Activated CD4-positive, alpha-beta T cell treated with anti-CD3 and anti-CD28 coated beads, Interleukin-2, amount 50 U/mL, for 16 hours (primary cell): ENCODE measurements around the gene FAM50A.

Experiments
- DNase-seq: peaks from one replicate; pipeline ENCODE4 v3.0.0-alpha.2; 2020

Gene FAM50A

DNA sequence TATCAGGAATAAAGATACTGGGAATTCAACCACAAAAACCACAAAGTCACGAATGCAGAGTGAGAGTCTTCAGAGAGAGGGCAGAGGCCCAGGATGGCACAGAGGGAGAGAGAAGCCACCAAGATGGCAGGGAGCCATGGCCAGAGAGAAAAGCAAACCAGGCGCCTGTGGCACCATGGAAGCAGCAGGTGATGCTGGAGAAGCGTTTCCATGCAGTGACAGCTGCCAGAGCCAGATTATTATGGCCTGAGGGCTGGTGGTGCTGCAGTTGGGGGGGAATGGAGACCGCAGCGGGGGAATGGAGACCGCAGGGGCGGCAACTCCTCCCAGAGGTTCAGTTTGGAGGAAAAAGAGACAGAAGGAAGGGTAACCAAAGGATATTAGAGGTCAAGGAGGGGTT is 26.8 kb upstream of the FAM50A start:
- DNase-seq, result no peak

DNA sequence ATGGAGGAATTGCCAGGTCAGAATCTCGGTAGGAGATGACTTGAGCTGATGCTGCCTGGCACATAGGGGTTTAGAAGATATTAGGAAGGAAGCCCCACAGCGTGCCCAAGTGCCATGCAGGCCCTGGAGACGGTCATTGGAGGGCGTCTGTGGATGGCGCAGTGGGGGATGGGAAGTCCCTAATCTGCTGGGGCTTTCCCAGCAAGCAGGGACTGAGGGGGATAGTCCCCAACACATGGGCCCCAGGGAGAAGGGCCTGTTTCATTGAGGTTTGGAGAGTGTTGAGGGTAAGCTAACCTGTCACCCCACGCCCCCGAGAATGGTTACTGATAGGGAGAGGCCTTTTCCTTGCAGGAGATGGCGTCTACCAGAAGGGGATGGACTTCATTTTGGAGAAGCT is 24.8 kb upstream of the FAM50A start:
- no peak for DNase-seq

DNA sequence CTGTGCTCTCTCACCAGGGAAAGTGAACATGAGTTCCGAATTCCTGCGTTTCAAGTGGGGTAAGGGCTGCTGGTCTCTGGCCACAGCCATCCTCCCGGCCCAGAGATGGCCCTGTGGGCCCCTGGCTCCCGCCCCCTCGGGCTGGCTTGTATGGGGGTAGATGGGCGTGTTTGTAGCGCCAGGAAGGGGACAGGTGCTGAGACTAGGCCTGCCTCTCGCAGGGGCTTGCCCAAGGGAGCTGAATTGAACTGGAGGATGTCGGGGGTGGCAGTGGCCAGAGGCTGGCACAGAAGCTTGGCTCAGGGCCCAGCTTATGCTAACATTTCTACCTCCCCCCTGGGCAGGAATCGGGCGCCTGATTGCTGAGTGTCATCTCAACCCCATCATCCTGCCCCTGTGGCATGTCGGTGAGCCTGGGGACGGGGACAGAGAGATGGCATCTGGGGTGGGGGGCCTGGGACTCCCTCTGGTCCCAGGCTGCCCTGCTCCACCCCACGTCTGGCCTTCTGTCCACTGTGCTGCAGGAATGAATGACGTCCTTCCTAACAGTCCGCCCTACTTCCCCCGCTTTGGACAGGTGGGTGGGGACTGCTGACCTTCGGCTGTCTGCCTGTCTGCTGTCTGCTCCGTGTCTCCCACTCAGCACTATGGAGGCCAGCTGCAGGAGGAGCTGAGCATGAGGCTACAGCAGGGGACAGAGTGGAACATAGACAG is 24.1 kb upstream of the FAM50A start:
- DNase-seq, result no peak

DNA sequence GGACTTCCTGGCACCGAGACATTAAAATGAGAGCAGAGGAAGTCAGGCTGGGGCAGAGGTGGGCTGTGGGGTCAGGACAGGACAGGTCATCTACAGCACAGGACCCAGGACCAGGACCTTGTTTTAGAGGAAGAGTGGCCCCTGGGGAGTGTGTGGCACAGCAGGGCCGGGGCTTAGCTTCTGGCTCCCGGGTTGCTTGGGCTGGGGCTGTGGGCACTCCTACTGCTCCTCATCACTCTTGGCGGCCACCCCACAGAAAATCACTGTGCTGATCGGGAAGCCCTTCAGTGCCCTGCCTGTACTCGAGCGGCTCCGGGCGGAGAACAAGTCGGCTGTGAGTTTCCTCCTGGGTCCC is 23.6 kb upstream of the FAM50A start:
- no peak for DNase-seq

DNA sequence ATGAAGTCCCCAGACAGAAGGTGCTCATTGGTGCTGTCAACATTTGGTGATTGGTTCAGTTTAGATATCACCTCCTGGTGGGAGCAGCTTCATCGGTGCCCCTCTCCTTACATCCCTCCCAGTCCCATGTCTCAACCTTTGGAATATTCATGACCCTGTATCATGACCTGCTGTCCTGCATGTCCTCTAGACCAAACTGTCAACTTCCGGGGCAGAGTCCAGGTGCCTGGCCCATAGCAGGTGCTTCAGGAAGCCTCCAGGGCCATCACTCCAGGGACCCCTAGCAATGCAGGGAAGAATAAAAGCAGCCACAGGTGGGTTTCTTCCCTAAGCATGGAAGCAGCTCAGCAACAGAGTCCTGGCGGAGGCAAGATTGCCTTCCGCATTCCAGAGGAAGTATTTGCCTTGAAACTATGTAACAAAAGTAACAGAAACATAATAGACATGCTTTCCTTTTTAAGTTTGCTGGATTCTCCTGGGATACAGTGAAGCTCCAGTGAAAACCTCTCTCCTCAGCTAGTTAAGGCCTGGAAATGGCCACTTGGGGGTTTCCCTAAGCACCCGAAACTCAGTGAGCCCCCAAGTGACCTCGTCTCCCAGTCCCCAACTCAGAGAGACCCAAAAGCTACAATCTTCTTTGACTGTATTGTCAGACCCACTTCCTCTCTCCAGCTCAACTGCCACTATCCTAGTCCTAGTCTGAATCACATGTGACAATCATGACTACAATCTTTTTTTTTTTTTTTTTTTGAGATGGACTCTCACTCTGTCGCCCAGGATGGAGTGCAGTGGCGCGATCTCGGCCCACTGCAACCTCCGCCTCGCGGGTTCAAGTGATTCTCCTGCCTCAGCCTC is 16.8 kb upstream of the FAM50A start:
- no peak for DNase-seq

DNA sequence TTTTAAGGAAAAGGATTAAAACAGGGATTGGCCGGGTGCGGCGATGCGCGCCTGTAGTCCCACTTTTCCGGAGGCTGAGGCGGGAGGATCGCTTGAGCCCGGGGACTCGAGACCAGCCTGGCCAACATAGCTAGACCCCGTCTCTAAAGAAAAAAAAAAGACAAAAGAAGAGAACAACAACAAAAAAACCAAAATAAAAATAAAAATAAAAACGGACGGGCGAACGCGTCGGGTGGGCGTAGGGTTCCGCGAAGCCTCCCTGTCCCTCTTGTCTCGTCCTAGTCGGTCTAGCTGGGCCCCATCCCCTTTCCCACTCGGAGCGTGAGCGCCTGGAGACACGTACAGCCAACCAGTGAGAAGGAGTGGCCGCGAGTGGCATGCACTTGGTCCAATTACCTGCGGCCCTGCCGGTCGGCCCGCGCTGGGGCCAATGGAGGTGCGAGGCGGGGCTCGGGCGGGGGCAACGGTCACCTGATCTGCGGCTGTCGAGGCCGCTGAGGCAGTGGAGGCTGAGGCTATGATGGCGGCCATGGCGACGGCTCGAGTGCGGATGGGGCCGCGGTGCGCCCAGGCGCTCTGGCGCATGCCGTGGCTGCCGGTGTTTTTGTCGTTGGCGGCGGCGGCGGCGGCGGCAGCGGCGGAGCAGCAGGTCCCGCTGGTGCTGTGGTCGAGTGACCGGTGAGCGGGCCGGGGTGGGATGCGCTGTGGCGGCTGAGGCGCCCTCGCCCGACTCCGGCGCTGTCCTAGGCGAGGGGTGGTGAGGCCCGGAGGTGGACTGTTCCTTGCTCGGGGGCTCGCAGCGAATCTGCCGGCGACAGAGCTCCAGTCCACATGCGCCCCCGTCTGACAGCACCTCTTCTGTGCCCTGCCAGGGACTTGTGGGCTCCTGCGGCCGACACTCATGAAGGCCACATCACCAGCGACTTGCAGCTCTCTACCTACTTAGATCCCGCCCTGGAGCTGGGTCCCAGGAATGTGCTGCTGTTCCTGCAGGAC is 15.5 kb upstream of the FAM50A start, which contains the start of gene ATP6AP1:
Gene ATP6AP1, plus strand, starts transcription at position 502 of the 996 bp plus-strand sequence. Its CDS starts 16 bp downstream, at position 518.
- peak; percentile 94 for DNase-seq

DNA sequence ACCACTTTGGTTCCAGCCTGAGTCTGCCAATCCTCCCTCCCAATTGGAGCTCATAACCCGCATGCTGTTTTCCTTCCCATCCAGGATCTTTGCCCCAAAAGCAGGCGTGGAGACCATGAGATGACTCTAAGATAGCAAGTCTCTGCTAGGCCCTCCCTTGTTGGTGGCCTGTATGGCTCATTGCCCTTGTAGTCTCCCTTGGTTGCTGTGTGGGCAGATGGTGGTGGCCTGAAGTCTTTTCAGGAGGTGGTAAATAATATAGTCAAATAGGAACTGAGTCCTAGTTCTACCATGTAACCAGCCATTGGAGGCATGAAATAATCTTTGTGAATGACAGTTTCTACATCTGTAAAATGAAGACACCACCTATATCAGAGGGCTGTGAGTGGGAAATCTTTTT is 14.2 kb upstream of the FAM50A start:
- no peak for DNase-seq

DNA sequence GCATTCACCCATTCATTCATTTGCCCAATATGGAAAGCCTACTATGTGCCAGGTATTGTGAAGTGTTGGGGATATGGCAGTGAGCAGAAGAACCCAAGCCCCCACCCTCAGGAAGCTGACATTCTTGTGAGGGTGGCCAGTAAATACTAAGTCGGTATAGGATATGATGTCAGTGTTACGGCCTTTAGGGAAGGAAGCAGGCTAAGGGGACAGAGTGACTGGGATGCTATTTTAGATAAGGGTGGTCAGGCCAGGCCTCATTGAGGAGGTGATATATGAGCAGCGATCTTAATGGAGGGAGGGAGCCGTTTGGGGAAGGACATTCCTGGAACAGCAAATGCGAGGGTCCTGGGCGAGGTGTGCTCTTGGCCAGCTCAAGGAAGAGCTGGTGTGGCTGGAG is 13.5 kb upstream of the FAM50A start:
- no peak for DNase-seq

DNA sequence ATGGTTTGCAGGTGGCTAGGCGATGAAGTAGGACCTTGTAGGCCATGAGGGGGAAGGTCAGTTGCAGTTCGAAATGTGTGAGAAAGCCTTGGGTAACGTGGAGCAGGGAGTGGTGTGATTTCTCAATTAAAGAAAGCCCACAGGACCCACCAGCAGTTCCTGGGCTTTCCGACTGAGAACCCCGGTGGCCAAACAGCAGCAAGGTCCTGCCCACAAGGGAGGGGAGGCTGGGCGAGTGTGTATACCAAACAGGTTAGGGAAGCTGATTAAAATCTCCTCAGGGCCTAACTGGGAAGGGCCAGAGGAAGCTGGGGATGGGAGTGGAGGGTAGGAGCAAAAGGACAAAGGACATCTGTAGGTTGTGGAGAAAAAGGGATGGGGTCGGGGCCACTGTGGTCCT is 13.0 kb upstream of the FAM50A start:
- DNase-seq, result no peak

DNA sequence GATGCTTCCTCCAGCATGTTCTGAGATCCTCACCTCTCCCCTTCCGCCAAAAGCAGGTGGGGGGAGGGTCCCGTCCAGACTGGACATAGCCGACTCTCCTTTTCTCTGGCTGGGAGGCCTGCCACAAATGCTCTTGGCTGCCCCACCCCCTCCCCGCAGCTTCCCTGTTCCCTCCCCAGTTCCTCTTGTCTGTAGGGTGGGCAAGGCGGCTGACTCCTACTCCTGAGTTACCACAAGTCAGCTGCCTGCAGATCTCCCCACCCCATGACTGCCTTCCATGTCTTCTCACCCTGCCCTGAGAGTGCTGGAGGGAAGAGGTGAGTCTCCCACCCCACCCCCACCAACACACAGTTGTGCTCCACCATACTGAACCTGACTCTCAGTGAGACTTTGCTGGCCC is 12.6 kb upstream of the FAM50A start:
- DNase-seq, result no peak

DNA sequence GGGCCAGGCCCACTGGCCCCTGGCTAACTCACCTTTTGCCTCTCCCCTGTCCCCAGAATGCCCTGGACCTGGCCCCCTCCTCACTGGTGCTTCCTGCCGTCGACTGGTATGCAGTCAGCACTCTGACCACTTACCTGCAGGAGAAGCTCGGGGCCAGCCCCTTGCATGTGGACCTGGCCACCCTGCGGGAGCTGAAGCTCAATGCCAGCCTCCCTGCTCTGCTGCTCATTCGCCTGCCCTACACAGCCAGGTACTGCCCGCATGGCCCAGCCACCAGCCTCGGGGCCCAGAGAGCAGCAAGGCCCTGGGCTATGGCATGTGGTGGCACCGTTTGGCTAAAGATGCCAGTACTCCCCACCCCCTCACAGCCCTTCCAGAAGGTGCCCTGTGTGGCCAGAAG is 11.7 kb upstream of the FAM50A start:
- DNase-seq, result no peak

DNA sequence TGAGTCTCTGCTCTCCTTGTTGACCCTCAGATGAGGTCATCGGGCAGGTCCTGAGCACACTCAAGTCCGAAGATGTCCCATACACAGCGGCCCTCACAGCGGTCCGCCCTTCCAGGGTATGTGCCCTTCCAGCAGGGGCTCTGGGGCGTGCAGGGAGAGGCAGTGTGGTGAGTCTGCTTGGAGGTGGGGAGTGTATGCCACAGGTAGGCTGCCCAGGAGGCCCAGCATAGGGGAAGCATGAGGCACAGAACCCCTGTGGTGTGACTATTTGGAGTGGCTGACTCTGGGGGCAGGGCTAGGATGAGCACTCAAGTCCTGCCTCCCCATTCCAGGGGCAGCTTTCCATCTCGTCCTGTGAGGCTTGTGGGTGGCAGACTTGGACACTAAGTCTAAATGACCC is 10.3 kb upstream of the FAM50A start:
- no peak for DNase-seq

DNA sequence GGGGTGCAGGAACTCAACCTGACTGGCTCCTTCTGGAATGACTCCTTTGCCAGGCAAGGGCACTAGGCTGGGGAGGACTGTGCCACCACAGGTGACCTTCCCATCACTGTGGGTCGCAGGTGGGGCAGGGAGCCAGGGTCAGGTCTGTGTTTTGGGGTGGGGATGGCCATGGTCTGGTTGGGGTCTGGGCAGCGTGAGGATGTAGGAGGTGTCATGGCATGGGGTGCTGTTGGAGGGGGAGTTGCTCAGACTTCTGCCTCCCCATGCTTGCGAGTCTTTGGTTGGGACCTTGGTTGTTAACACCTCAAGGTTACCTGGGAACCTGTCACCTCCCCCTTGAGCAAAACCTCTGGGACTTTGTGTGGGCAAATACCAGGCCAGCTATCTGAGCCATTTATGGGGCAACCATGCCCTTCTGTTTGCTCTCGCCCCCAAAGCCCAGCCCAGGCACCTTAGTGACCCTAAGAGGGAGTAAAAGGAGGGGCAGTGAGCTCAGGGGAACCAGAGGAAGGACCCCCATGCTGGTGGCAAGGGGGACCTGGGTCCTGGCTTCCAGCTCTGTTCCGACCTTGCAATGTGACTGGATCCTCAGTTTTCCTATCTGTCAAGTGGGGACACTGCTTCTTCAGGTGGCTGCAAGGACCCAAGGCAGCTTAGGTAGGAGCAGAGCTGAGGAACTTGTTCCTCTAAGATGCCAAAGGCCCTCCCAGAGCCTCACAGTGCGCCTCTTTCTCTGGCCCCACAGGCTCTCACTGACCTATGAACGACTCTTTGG is 9.4 kb upstream of the FAM50A start:
- no peak for DNase-seq

DNA sequence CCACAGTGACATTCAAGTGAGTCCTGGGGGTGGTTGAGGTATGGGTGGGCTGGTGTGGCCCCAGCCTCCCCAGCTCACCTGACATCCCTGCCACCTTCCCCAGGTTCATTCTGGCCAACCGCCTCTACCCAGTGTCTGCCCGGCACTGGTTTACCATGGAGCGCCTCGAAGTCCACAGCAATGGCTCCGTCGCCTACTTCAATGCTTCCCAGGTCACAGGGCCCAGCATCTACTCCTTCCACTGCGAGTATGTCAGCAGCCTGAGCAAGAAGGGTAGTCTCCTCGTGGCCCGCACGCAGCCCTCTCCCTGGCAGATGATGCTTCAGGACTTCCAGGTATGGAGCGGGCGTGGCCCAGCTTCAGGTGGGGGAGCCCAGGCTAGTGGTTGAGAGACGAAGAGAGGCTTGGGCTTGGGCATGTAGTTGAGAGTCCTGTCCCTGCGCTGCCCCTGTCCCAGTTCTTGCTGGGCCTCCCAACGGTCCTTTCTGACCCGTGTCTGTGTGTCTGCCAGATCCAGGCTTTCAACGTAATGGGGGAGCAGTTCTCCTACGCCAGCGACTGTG is 8.7 kb upstream of the FAM50A start:
- DNase-seq, result no peak

DNA sequence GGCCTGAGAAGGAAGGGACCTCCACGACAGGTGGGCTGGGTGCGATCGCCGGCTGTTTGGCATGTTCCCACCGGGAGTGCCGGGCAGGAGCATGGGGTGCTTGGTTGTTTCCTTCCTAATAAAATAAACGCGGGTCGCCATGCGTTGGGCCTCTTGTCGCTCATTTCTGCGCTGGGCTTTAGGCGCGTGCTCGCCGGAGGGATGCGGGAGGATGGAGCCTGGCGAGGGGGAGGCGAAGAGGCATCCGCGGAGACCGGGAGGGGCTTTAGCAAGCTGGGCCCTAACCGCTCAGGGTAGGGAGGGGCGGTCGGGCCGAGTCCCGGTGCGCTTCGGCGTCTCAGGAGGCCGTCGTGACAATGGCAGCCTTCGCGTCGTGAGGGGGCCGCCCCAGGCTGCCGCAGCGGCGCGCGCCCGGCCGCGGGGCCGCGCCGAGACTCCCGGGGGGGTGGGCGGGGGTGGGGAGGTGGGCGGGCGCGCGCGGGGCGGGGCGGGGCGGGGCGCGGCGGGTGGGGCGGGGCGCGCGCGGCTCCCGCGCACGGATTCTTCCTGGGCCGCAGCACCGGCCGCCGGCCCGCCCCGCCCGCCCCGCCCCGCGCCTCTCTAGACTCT is 7.5 kb upstream of the FAM50A start:
- peak; percentile 35 for DNase-seq

DNA sequence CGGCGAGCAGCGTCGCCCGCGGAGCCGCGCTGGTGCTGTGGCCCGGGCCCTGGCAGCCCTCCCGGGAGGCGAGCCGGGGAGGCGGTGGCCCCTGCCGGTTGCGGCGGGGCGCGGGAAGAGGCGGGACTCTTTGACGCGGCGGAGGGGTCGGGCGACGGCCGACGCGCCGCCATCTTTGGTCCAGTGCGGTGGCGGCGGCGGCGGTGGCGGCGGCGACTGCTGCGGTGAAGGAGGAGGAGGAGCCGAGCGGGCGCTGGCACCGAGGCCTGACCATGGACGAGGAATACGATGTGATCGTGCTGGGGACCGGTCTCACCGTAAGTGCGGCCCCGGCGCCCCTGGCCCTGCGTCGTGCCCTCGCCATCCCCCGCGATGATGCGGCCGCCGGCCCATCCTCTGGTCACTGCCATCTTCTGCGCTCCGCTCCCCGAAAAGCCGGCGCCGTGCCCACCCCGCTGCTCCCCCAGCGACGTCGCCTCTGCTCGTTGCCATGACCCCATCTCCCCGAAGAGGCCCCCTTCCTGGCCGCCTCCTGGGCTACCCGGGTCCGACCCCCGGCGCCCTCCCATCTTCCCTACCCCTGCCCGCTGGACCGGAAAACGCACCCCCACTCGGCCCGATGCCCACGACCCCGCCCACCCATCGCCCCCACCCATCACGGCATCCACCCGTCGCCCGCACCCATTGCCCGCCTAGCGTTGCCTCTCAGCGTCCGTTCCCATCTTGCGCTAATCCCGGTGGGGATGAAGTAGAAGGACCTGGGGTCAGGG is 6.8 kb upstream of the FAM50A start, which contains the start of gene GDI1:
Gene GDI1, plus strand, starts transcription at position 172 of the 770 bp plus-strand sequence. Its CDS starts 101 bp downstream, at position 273.
- DNase-seq, result peak; percentile 46

DNA sequence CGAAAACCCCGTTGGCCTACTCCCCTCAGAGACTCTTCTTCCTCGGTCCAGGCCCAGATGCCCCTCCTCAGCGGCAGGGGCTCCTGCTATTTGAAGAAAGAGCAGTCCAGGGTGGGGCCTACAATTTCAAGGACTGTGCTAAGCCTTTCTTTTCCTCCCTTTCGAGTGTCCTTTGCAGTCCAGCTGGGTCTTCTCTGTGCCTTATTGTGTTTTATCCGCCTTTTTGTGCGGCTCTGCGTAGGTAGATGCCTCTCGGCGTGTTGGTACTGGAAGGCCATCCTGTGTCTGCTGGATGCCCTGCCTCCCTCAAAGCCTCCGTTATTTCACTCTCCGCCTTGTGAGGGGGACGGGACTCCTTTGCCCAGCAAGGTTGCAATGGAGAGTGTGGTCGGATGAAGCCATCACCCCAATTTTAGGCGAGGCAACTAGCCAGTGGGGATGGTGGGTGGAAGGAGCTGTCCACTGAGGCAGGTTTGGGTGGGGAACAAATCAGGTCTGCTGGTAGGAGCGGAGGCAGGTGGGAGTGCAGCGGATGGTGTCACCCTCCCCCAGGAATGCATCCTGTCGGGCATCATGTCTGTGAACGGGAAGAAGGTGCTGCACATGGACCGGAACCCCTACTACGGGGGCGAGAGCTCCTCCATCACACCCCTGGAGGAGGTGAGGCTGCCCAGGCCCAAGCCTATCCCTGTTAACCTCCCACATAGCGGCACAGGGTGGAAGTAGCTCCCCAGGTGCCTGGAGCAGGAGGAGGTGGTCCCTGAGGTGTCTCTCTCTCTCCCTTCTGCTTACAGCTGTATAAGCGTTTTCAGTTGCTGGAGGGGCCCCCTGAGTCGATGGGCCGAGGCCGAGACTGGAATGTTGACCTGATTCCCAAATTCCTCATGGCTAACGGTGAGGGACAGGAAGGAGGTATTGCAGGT is 5.7 kb upstream of the FAM50A start:
- DNase-seq, result no peak

DNA sequence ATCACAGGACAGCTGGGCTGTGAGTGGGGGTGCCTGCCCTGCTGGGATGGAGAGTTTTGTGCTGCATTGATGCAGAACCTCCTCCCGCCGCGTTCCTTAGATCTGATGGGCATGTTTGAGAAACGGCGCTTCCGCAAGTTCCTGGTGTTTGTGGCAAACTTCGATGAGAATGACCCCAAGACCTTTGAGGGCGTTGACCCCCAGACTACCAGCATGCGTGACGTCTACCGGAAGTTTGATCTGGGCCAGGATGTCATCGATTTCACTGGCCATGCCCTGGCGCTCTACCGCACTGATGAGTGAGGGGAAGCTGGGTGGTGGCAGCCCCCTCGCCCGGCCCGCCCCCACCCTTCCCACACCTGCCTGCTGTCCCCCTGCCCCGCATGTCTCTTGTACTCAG is 4.1 kb upstream of the FAM50A start:
- DNase-seq, result no peak

DNA sequence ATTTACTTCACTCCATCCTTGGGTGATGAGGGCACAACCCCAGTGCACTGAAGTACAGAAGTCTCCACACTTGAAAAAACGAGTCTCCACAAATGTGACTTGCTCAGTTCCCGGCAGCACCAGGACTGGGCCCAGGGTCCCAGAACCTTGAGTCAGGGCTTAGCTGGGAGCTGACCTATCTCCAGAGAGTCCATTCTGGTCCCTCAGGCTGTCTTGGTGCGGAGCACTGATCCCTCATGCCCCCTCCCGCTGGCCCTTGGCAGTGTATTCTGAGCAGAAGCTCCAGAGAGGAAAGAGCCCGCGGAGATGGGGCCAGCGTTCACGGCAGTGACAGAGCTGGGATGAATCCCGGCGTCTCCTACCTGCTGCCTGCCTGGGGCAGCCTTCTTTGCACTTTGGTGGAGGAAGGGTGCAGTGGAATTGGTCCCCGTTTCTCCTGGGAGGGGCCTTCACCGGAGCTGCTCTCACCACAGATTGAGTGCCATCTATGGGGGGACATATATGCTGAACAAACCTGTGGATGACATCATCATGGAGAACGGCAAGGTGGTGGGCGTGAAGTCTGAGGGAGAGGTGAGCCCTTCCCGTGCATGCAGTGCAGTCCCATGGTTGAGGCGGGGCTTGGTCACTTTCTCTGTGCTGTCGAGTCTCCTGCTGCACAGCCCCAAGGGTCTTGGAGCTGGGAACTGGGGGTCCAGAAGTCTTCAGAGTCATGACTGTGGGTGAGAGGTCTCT is 3.2 kb upstream of the FAM50A start:
- no peak for DNase-seq
